Panc1 (cell line): ENCODE data around the gene ZFP92. TPM values are rescaled to one million over a fixed set of nuclear protein-coding genes. Genes with fewer than 3 reads are reported as not detected.
A peak's percentile ranks its signal among the peaks of the same experiment; 100 is the strongest.

Experiments used
- ATAC-seq: fragments of 200-7000 bp; cut with Tn5 transposase; 2 replicates; pipeline ENCODE4 v1.9.1; 2020; ENCODE audit warnings: mild to moderate bottlenecking, moderate library complexity
- BruUV-seq: library from RNA; stranded (reverse); fragments of 400-500 nt; replicated peaks from 2 replicates; lab custom pipeline; 2021; lab: Mats Ljungman, UMichigan
- CTCF ChIA-PET: fragments of 300-600 bp; sonication (Branson Sonifier 250); formaldehyde crosslinking; loops from one replicate; lab custom pipeline; 2022; ENCODE audit warnings: antibody characterized with exemption; lab: Charles Lee
- POLR2A ChIA-PET: fragments of 300-600 bp; sonication (Branson Sonifier 250); formaldehyde crosslinking; loops from one replicate; lab custom pipeline; 2022; ENCODE audit warnings: antibody characterized with exemption; lab: Charles Lee
- DNase-seq: peaks from one replicate; pipeline ENCODE4 v3.0.0-alpha.2; 2010; ENCODE audit warnings: low read depth, low spot score
- H3K27ac ChIP-seq: 2 replicates; pipeline ENCODE4 v1.5.1; 2011; ENCODE audit warnings: mild to moderate bottlenecking, low read length, inconsistent platforms
- H3K27me3 ChIP-seq: fragments of 200-500 bp; sonication (Bioruptor generic); 2 replicates; pipeline ENCODE4 v1.6.0; 2014; ENCODE audit warnings: low read length, inconsistent platforms; ENCODE audit not compliant: control insufficient read depth, insufficient read depth
- H3K36me3 ChIP-seq: fragments of 200-500 bp; sonication (Bioruptor generic); 2 replicates; pipeline ENCODE4 v1.5.1; 2014; ENCODE audit warnings: inconsistent platforms, mild to moderate bottlenecking, low read length, moderate library complexity; ENCODE audit not compliant: control insufficient read depth, insufficient read depth
- H3K4me1 ChIP-seq: 2 replicates; pipeline ENCODE4 v1.5.1; 2011; ENCODE audit warnings: inconsistent platforms, mild to moderate bottlenecking, low read length, moderate library complexity; ENCODE audit not compliant: control insufficient read depth, insufficient read depth
- H3K4me3 ChIP-seq, 2 experiments: 2 replicates each; pipeline ENCODE4 v1.5.1; 2011 to 2012; ENCODE audit warnings: low read depth in 2 of 2, low read length in 2 of 2, mild to moderate bottlenecking in 2 of 2, inconsistent platforms in 1 of 2, moderate library complexity in 1 of 2
- H3K9me3 ChIP-seq: fragments of 200-500 bp; sonication (Bioruptor generic); 2 replicates; pipeline ENCODE4 v1.5.1; 2014; ENCODE audit warnings: low read depth, mild to moderate bottlenecking, inconsistent platforms, low read length, moderate library complexity; ENCODE audit not compliant: control insufficient read depth, insufficient read depth
- POLR2AphosphoS5 ChIP-seq: IDR thresholded peaks from 2 replicates; pipeline ENCODE4 v1.6.1; 2012; ENCODE audit warnings: mild to moderate bottlenecking, low read depth, low read length, moderate library complexity
- SIN3A ChIP-seq: IDR thresholded peaks from 2 replicates; pipeline ENCODE4 v1.6.1; 2012; ENCODE audit warnings: low read depth, mild to moderate bottlenecking, low read length, moderate library complexity, borderline replicate concordance; ENCODE audit not compliant: insufficient read depth
- TCF7L2 ChIP-seq: IDR thresholded peaks from 2 replicates; pipeline ENCODE4 v1.6.1; 2011; ENCODE audit warnings: mild to moderate bottlenecking, low read depth, low read length, inconsistent platforms
- in situ Hi-C: cut with HindIII; loops from 2 replicates; pipeline ENCODE4 v1.10.0; 2016; ENCODE audit warnings: low sequenced_read_pairs, low pct_unique_long_range_greater_than_20kb
- intact Hi-C: fragments of 100-400 bp; cut with micrococcal nuclease; formaldehyde crosslinking; loops from one replicate; pipeline ENCODE4 v1.10.0; 2022; ENCODE audit not compliant: unreplicated experiment
- total RNA-seq: library from RNA; stranded (reverse); gene quantifications from one replicate; pipeline ENCODE4 v1.2.1, GENCODE V29; 2021; ENCODE audit not compliant: unreplicated experiment
- TF ChIP-seq, protein P1 (sequence below), 2 experiments: IDR thresholded peaks; 2 replicates each; pipeline ENCODE4 v1.6.1; 2011 to 2012; ENCODE audit warnings: low read depth in 2 of 2, control low read depth in 1 of 2, low read length in 1 of 2, mild to moderate bottlenecking in 1 of 2, moderate library complexity in 1 of 2; ENCODE audit not compliant: insufficient read depth in 1 of 2
- TF ChIP-seq, protein P2 (sequence below): fragments of 450-650 bp; IDR thresholded peaks from 2 replicates; pipeline ENCODE4 v1.5.1; 2017; ENCODE audit warnings: mild to moderate bottlenecking

The ZFP92 gene
- total RNA-seq, 1 experiment from 2014 or later = 0.90 TPM

DNA sequence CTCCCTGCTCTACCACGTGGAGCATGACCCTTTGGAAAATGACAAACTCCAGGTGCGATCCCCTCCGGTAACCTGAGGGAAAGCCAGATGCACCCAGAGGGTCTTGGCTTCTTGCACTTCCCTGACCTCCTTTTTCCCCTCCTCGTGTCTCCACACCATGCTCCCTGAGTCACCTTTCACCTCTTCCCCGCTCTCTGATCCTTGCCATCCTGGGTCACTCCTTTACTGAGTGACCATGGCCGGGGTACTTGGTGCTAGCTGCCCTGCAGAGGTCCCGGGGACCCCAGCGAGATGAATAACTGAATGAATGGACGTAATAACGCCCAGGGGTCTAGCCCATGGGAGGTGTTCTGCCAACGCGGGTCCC is 401 bp upstream of the ZFP92 start:
- TF ChIP-seq, protein P1, sequence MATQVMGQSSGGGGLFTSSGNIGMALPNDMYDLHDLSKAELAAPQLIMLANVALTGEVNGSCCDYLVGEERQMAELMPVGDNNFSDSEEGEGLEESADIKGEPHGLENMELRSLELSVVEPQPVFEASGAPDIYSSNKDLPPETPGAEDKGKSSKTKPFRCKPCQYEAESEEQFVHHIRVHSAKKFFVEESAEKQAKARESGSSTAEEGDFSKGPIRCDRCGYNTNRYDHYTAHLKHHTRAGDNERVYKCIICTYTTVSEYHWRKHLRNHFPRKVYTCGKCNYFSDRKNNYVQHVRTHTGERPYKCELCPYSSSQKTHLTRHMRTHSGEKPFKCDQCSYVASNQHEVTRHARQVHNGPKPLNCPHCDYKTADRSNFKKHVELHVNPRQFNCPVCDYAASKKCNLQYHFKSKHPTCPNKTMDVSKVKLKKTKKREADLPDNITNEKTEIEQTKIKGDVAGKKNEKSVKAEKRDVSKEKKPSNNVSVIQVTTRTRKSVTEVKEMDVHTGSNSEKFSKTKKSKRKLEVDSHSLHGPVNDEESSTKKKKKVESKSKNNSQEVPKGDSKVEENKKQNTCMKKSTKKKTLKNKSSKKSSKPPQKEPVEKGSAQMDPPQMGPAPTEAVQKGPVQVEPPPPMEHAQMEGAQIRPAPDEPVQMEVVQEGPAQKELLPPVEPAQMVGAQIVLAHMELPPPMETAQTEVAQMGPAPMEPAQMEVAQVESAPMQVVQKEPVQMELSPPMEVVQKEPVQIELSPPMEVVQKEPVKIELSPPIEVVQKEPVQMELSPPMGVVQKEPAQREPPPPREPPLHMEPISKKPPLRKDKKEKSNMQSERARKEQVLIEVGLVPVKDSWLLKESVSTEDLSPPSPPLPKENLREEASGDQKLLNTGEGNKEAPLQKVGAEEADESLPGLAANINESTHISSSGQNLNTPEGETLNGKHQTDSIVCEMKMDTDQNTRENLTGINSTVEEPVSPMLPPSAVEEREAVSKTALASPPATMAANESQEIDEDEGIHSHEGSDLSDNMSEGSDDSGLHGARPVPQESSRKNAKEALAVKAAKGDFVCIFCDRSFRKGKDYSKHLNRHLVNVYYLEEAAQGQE (IDR thresholded peaks at IDR 0.05; ENCODE audit: insufficient read depth in 1 of 2, low read depth in 2 of 2, low read length in 1 of 2) = no peak
- DNase-seq (no peak), ATAC-seq (no peak)
- ChIA-PET POLR2A (no interaction called here), CTCF (no interaction called here)
- Histone ChIP-seq H3K27me3 (no peaks in the 10 kb centered on the region; the same call in 1 of the 2 replicates), H3K4me1 (no peaks in the 10 kb centered on the region), H3K36me3 (no peaks in the 10 kb centered on the region), H3K9me3 (no peaks in the 10 kb centered on the region), H3K4me3 (peak overlapping the region; percentile 36 to 43), H3K27ac (no peak overlapping the region)
- intact Hi-C loops (no loop called here), in situ Hi-C loops (no loop called here)
- BruUV-seq = no TSS peak

DNA sequence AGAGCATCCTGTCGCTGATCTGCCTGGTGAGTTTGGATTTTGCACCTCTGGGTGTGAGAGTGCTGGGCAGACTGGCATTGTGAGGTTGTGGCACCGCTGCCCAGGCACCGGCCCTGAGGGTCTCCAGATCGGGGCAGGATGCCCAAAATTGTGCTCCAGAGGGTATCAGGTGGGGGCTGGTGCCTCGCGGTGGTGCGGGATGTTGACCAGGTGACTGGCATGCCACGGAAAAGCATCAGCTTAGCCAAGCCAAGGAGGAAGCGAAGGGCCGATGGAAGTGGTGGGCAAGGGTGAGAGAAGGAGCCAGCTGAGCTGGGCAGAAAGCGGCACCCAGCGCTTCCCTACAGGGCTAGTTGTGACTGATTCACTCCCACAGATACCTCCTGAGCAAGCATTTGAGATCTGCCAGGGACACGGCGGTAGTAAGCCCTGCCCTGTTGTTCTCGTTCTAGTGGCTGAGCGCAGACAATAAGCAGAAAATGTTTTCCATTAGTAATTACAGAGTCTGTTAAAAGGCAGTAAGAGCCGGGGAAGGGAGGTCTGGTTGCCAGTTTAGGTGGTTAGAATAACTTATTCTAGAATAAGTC is 809 bp downstream of the ZFP92 start:
- Histone ChIP-seq H3K36me3 (no peaks in the 10 kb centered on the region), H3K27me3 (no peaks in the 10 kb centered on the region; the same call in 1 of the 2 replicates), H3K27ac (no peak overlapping the region), H3K4me1 (no peaks in the 10 kb centered on the region), H3K4me3 (peak overlapping the region; percentile 43 to 52), H3K9me3 (no peaks in the 10 kb centered on the region)
- ChIA-PET CTCF (no interaction called here), POLR2A (no interaction called here)
- no peak for DNase-seq
- intact Hi-C loops (no loop called here), in situ Hi-C loops (no loop called here)
- no TSS peak for BruUV-seq
- ATAC-seq = 0 out of 2 replicates have a peak, but pooled peaks have one; percentile 13
- no peak for TF ChIP-seq POLR2AphosphoS5
- TF ChIP-seq, protein P1 (IDR thresholded peaks at IDR 0.05; ENCODE audit: insufficient read depth in 1 of 2, low read depth in 2 of 2, low read length in 1 of 2) = no peak
- TF ChIP-seq, protein P2, sequence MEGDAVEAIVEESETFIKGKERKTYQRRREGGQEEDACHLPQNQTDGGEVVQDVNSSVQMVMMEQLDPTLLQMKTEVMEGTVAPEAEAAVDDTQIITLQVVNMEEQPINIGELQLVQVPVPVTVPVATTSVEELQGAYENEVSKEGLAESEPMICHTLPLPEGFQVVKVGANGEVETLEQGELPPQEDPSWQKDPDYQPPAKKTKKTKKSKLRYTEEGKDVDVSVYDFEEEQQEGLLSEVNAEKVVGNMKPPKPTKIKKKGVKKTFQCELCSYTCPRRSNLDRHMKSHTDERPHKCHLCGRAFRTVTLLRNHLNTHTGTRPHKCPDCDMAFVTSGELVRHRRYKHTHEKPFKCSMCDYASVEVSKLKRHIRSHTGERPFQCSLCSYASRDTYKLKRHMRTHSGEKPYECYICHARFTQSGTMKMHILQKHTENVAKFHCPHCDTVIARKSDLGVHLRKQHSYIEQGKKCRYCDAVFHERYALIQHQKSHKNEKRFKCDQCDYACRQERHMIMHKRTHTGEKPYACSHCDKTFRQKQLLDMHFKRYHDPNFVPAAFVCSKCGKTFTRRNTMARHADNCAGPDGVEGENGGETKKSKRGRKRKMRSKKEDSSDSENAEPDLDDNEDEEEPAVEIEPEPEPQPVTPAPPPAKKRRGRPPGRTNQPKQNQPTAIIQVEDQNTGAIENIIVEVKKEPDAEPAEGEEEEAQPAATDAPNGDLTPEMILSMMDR = no peak
- TF ChIP-seq SIN3A = no peak
- TF ChIP-seq TCF7L2 = no peak
